Measurements from ENCODE around the gene RBPMS2. TPM values are rescaled to one million over a fixed set of nuclear protein-coding genes. Genes with fewer than 3 reads are reported as not detected.

The RBPMS2 gene
- polyA plus RNA-seq, 12 donors: 3.3 to 6.2 (median 4.6) TPM; not detected in 2

DNA sequence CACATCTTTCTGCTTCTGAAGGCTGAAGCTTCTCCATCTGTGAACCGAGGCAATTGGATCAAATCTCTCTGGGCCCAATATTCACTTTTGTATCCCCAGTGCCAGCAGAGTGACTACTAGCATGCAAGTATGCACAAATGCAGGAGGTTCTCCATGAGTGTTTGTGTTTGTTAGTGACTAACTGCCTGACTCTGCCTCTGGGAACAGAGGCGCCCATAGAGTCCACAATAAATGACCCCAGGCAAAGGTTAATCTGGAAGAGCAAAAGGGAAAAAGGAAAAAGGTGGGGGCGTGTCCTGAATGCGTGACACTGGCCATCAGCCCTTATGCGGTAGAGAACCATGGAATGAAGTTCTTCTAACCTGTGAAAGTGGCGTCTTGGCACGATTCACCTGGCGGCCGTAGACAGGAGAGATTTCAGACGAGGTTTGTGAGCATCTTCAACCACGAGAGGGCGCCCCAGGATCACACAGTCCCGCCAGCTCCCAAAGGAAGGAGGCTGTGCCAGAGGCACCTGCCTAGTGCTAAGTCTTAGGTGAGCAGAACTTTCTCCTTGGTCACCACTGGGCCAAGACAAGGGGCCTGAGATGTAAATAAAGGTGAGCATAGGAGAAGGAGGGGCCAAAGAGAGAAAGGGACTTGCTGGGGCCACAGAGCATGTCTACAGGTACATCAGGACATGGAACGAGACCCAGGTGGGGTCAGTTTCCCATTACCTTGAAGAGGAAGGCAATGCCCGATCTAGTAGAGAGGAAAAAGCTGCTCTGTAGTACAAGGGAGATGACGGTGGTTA lies 44.2 kb downstream of the RBPMS2 start:
- peak; percentile 80 for DNase-seq

DNA sequence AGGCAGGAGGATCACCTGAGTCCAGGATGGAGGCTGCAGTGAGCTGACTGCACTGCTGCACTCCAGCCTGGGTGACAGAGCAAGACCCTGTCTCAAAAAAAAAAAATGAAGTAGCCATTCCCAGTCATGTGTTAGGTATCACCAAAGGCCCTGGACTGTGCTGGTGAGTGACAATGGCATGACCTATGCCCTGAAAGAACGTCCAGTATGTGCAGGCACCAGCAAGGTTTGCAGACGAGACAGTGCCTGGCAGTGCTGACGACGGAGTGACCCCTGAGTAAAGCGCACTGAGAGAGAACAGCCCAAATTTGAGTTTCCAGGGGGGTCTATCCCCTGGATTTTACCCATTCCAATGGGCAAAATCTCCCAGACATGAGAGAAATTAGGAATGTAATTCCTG lies 45.2 kb downstream of the RBPMS2 start:
- no peak for DNase-seq

DNA sequence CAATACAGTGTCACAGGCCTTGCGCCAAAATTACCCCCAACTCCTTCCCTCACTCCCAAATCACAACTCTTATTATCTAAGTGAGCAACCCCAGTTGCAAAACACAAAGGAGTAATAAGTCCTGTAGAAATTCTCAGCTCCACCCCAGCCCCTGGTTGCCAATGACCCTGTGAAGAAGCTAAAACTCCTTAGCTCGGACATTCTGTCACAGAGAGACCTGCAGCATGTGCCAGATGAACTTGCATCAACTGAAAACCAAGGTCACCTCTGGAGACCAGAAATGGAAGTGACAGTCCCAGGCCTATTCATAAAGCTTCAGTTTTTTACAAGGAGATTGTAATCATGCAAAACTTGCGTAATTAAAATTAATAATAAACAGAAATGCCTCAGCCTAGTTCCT lies 55.2 kb downstream of the RBPMS2 start:
- DNase-seq: no peak

DNA sequence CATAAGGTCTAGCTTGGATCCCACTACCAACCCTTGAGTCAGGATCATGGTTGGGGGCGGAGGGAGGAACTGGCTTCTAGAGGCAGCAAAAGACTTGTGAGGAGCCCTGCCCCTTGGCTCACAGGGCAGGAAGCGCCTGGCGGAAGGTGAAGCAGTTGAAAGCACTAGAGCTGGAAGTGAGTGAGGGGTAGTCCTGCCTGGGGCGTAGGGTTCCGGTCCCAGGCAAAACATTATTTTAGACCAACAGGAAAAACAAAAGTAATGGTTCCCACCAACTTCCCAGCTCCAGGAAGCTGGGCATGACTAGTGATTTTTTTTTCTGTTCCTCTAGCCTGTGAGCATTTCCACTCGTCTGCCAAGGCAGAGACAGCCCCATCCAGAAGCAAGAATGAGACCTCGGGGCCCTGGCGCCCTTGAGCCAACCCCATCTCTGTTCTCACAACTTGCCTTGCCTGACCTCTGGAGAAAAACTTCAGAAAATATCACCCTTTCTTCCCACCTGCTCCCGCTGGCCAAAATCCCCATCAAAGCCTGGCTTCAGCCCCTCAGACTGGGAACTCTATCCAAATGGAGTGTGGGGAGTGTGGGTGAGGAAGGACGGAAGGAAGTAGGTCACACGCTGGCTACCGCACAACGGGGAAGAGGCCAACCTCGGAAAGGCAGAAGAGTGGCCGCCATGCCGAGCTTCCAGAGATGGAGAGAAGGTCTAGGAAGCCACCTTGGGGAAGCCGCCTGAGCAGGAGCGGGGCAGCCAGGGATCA lies 57.5 kb downstream of the RBPMS2 start:
- no peak for DNase-seq

DNA sequence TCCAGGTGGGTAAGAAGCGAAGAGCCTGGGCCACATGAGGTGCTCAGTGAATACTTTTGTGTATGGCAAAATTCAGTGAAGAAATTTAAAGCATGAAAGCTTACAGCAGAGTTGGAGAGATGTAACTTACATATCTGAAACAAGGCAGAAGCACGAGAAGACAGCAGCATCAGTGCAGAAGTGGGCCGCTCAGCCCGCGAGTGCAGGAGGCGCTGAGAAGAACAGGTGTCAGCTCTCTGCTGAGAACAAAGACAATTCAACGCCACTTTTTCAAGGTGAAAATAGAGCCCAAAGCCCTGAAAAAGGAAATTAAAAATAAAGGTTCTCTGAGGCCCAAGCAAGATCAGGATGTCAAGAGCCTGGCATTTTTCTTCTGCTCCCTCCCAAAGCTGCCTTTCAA lies 58.3 kb downstream of the RBPMS2 start:
- no peak for DNase-seq

DNA sequence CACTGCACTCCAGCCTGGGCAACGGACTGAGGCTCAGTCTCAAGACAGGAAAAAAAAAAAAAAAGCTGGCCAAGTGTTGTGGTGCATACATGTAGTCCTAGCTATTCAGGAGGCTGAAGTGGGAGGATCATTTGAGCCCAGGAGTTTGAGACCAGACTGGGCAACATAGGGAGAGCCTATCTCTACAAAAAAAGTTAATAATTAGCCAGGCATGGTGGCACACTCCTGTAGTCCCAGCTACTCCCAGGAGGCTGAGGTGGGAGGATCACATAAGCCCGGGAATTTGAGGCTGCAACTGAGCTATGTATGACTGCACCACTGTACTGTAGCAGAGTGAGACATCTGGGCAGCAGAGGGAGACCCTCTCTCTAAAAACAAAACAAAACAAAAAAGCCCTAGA lies 58.9 kb downstream of the RBPMS2 start:
- no peak for DNase-seq

DNA sequence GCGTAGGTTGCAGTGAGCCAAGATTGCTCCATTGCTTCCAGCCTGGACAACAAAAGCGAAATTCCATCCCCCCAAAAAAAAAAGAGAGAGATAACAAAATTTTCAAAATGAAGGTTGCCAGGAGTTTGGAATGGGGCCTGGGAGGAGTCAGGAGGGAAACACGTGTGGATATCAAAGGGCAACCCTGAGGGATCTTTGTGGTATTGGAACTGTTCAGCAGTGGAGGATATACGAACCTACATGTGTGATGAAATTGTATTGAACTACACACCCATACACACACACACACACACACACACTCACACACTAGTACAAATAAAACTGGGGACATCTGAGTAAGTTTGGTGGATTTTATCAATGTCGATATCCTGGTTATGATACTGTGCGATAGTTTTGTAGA lies 61.8 kb downstream of the RBPMS2 start:
- DNase-seq: no peak

DNA sequence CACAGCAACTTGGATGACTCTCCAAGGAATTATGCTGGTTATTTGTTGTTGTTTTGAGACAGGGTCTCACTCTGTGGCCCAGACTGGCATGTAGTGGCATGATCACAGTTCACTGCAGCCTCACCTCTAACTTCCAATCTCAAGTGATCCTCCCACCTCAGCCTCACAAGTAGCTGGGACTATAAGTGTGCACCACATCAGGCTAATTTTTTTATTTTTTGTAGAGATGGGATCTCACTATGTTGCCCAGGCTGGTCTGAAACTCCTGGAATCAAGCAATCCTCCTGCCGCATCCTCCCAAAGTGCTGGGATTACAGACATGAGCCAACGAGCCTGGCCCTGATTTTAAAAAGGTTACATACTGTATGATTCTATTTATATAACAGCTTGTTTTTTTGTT lies 63.0 kb downstream of the RBPMS2 start:
- no peak for DNase-seq

DNA sequence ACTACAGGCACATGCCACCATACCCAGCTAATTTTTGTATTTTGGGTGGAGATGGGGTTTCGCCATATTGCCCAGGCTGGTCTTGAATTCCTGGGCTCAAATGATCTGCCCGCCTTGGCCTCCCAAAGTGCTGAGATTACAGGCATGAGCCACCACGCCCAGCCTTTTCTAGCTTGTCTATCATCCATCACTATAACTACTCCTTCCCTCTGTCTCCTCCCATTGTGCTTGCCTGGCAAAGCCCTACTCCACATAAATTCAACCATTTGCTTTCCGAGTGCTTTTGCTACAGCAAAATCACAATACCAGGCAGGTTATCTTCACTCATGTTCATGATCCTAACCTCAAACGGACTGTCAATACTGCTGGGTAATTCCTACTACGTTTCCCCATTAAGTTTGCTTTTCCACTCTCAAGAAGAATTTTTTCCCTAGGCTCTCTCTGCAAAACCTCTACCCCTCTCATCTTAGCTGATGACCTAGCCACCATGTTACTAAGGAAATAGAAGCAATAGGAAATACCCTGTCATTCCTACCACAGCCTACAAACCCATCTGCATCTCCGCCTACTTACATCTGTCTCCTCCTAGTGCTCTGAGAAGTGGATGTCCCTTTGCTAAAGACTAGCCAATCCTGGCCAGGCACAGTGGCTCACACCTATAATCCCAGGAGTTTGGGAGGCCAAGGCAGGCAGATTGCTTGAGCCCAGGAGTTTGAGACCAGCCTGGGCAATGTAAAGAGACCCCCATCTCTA lies 64.5 kb downstream of the RBPMS2 start:
- no peak for DNase-seq

DNA sequence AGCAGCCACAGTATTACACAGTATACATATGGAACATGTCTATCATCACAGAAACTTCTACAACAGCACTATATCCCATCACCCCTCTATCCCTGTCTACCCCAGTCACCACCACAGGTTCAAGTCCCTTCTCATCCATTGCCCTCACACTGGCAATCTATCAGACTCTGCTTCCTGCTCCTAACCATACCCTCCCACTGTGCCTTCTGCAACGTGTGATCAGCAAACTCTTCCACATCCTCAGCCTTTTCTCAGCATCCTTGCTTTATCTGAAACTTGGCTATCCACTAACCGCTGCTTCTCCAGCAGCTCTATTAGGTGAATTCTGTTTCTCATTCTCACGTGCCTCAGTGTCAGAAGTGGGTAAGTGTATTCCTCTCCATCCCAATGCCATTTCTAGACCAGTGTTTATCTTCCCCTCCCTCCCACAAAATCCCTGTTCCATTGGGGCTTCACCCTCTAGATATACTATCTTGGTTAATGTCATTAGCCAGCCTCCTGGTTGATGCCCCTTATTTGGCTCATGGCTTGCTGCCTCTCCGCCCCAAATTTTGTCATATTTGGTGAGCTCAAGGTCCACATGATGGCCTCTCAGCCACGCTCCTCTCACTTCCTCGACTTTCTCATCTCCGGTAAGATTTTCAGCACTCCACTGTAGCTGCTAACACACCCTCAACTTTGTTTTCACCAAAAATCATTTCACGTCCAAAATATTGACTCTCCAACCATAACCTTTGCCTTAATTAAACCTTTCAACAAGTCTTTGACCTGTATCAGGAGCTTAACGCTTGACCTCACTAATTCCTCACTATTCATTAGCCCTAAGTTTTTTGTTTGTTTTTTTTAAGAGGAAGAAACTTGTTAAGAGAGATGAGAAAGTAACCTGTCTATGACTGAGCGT lies 69.1 kb downstream of the RBPMS2 start:
- DNase-seq: no peak

DNA sequence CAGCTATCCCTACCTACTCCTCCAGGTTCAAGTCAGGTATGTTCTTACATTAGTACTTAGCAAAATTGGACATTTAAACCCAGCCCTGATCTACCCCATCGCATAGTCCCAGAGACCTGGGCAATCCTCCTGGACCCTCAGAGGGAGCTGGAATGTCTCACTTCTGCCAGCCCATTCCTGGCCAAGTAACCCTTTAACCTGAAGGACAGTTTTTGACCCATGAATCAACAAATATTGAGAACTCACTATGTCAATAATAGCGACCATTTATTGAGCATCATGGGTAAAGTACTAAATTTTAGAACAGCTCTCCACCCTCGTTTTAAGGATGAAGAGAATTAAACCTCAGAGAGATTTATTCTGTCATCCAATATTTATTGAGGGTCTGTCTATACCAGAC lies 70.4 kb downstream of the RBPMS2 start:
- no peak for DNase-seq

DNA sequence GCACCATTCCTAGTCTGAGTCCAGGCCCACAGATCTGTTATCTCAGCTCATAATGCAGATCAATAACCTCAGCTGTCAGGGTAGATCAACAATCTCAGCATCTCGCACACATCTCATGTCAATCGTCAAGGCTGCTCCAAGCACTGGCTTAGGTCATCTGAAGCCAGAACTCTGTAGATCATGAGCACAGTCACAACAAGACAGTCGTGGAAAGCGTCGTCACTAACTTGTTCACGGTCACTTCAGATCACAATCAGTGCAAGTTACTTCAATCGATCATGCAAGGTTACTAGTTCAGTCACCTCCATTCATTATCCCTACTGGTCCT lies 71.8 kb downstream of the RBPMS2 start:
- DNase-seq: no peak

DNA sequence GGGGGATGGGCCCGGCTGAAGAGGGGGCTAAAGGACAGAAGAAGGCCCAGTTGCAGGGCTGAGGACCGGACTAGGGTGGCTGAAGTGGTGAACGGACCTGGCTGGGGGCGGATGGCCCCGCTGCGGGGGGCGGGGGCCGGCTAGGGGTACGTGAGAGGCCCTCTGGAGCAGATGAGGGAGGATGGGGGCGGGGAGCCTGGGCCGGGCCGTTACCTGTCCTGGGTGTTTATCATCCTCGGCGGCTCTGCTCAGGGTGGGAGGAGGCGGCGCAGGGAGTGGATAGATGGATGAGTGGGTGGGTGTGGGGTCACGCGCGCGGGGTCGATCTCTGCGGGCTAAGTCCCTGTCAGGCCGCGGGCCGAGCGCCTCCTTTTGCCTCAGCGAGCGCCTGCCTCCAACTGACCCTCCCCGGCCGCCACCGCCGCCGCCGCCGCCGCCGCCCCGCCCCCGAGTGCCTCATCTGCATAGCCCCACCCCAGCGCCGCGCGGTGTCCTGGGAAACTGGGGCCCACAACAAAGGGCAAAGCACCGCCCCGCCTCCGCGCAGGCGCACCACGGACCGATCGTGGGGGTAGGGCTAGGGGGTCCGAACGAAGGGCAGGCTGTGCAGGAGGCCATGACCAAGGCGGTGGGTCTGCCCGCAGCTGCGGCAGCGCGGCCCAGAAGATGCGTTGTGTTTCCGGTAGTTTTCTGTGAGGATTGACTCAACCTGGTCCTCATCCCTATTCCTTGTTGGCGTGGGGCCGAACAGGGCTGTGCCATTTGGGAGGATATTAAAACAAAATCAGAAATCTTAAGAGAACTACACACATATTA lies 72.4 kb downstream of the RBPMS2 start:
- DNase-seq: peak; percentile 97

DNA sequence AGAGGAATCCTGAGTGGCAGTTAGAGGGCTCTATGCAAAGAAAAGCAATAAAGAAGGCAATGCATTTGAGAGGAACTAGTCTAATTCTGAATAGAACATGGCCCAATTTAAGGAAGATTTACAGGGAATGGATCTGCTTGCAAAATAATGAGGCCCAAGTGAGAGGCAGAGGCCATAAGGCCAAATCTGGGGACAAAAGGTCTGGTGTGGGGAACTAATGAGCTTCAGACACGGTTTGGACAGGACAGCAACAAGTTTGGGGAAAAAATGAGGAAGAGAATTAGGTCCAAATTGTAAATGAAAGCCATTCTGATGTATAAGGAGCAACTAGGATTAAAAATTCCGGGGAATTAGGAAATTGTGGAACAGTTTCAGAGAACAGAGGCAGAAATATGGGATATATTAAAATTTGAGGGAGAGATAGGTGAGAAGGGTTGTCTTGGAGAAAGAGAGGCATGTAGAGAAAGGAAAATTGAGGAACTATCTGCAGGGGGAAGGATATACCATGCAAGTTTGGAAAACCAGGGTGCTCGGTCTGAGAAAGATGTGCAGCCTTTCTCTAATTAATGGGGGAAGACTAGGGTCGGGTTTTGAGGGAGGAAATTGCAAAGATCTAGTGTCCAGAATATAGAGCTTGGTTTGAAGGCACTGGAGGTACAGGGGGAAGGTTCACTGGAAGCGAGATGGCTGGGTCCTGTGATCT lies 73.8 kb downstream of the RBPMS2 start:
- no peak for DNase-seq

DNA sequence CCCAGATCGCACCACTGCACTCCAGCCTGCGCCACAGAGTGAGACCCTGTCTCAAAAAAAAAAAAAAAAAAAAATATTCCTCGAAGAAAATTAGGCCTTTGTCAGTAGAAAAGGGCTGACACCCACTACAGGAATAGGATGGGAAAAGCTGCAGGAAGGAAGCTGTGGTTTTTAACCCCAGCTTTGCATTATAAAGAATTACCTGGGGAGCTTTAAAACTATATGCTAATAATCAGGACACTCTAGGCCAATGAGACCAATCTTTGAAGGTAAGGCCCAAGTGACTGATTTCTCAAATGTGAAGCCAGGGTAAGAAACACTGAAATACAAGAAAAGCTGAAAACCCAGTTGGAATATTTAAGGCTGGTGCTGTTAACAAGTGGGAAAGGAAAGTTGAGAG lies 74.3 kb downstream of the RBPMS2 start:
- DNase-seq: no peak

DNA sequence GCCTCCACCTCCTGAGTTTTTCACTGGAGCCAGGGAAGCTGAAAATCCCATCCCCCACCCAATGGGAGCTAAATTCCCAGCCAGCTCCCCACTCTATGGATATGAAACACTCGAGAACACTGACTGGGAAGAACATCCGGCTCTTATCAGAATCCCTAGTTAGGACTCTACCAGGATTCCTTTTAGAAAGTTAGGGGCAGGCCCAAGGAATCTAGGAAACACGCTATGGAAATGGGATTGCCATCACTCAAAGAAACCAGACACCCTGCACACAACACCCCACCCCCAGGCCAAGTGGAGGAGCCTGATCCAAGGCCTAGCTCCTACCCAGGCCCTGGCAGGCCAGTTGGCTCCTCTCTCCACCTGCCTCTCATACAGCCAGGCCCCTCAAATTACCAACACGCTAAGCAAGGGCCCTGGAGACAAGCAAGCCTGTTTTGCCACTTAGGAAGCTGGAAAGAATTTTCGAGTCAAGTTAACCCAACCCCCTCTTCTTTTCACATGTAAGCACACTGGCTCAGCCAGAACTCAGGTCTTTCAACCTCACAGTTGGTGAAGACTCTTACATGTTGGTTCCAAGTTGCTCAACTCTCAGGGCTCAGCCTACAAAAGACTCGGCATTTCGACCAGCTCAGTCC lies 75.5 kb downstream of the RBPMS2 start:
- peak; percentile 68 for DNase-seq

DNA sequence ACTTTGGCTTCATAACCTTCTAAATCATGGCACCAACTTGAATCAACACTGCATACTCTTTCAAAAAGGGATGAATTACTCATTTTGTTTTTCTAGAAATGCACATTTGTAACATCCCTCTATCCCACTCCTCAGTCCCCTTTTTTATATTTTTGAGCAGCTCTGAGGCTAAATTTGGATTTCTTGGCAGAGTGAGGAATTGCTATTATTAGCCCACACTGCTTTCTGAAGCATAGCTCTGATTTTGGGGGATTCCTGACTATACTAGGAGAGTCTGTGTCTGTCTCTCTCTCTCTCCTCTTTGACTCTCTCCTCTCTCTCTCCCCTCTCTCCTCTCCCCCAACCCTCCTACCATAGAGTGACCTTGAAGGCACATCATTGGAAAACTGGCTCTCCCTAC lies 76.6 kb downstream of the RBPMS2 start:
- DNase-seq: no peak

DNA sequence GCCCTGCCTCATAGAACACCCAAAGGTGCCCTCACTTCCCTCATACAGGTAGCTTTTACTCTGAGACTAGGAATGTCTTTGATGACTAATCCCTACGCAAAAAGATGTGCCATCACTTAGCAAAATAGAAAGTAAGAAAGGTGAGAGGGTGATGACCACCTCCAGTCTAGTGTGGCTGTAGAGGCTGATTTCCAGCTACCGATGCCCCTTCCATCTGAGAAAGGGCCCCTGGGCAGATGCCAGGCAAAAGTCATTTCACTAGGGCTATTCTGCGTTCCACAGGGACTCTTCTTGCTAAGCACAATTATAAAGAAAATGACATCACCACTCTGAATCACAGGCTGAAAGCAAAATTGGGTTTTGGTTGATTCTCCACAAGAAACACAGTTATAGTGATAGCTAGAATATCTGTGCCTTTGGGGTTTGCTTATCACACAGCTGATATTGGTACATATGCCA lies 77.4 kb downstream of the RBPMS2 start:
- no peak for DNase-seq

DNA sequence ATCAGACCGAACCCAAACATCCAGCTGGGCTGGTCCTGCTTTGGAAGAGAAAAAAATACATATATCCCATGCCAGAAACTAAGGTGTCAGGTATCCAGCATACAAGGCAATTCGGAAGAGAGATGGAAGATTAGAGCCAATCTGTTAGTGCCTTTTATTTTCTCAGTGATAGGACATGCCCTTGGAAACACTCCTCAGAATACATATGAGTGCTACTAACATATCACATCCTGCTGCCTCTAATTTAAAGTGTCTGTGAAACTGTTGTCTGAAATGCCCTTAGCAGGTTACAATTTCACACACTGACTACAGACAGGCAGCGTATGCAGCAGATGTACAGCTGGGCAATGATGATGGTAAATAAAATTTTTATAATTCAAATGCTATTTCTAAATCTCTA lies 78.9 kb downstream of the RBPMS2 start:
- DNase-seq: no peak

DNA sequence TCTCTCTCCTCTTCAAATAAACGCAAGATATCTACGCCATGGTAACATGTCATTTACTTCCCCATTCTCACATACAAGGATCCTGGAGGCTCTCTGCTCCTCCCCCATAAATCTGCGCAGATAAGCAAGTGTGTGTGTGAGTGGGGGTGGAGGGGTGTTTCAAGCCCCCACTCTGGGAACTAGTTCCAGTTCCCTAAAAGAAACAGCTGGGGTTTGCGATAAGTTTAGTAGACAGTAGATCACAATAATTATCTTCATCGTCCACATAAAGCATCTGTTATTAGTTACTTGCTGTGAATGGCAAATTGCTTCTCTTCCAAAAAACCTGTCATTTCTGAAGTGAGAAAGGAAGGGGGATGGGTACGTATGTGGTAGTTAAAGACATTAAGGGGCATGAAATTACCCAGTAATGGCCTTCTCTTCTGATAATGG lies 79.8 kb downstream of the RBPMS2 start:
- no peak for DNase-seq

Measured in muscle of arm (tissue), 12 donors.